HepG2 (cell line): ENCODE results near the gene GLB1L3. TPM values are rescaled to one million over a fixed set of nuclear protein-coding genes. Genes with fewer than 3 reads are reported as not detected.

ENCODE experiments used
- ATM ChIP-seq: fragments of 450-650 bp; IDR thresholded peaks from 2 replicates; pipeline ENCODE4 v1.7.1; 2017; ENCODE audit warnings: mild to moderate bottlenecking, borderline replicate concordance
- CREBL2 ChIP-seq: sonication (generic); formaldehyde crosslinking; IDR thresholded peaks from 2 replicates; pipeline ENCODE4 v1.8.1; 2023; ENCODE audit warnings: missing genetic modification reagents, mild to moderate bottlenecking, borderline replicate concordance
- CTCF ChIP-seq: sonication (generic); formaldehyde crosslinking; IDR thresholded peaks from 2 replicates; pipeline ENCODE4 v1.5.0; 2020; ENCODE audit warnings: mild to moderate bottlenecking, missing genetic modification reagents, moderate library complexity
- E2F1 ChIP-seq: sonication (generic); formaldehyde crosslinking; IDR thresholded peaks from 2 replicates; pipeline ENCODE4 v1.5.0; 2020; ENCODE audit warnings: missing genetic modification reagents
- HOXA5 ChIP-seq: sonication (generic); formaldehyde crosslinking; IDR thresholded peaks from 2 replicates; pipeline ENCODE4 v1.4.0; 2020; ENCODE audit warnings: missing genetic modification reagents
- KAT7 ChIP-seq: IDR thresholded peaks from 2 replicates; pipeline ENCODE4 v1.6.1; 2018; ENCODE audit warnings: borderline replicate concordance, missing compliant biosample characterization
- KDM5A ChIP-seq: fragments of 200-600 bp; sonication (generic); IDR thresholded peaks from 2 replicates; pipeline ENCODE4 v1.7.0; 2018; ENCODE audit warnings: antibody characterized with exemption, mild to moderate bottlenecking, low read length, borderline replicate concordance
- MED1 ChIP-seq: sonication (generic); formaldehyde crosslinking; IDR thresholded peaks from 2 replicates; pipeline ENCODE4 v1.4.0; 2020; ENCODE audit warnings: missing genetic modification reagents
- NCOR1 ChIP-seq: fragments of 200-600 bp; sonication (generic); IDR thresholded peaks from 2 replicates; pipeline ENCODE4 v1.7.0; 2017; ENCODE audit warnings: antibody characterized with exemption, low read length, borderline replicate concordance
- NKX3-1 ChIP-seq: sonication (generic); formaldehyde crosslinking; IDR thresholded peaks from 2 replicates; pipeline ENCODE4 v1.5.0; 2020; ENCODE audit warnings: missing genetic modification reagents
- PAWR ChIP-seq: sonication (generic); formaldehyde crosslinking; IDR thresholded peaks from 2 replicates; pipeline ENCODE4 v1.4.0; 2020; ENCODE audit warnings: missing genetic modification reagents, mild to moderate bottlenecking, borderline replicate concordance
- PCBP1 ChIP-seq: fragments of 200-400 bp; formaldehyde crosslinking; IDR thresholded peaks from 2 replicates; pipeline ENCODE4 v1.6.1; 2017; ENCODE audit warnings: mild to moderate bottlenecking, low read depth, low read length, borderline replicate concordance
- REL ChIP-seq: sonication (generic); formaldehyde crosslinking; conservative IDR thresholded peaks from 2 replicates; pipeline ENCODE4 v1.8.0; 2022; ENCODE audit warnings: mild to moderate bottlenecking, missing genetic modification reagents, moderate library complexity
- SRSF4 ChIP-seq: fragments of 200-400 bp; formaldehyde crosslinking; IDR thresholded peaks from one replicate; pipeline ENCODE4 v1.6.1; 2018; ENCODE audit warnings: mild to moderate bottlenecking, low read depth, low read length, moderate library complexity; ENCODE audit not compliant: poor library complexity, severe bottlenecking
- YY1 ChIP-seq: IDR thresholded peaks from 2 replicates; pipeline ENCODE4 v1.6.1; 2011; ENCODE audit warnings: low read length, low read depth, moderate library complexity, mild to moderate bottlenecking; ENCODE audit not compliant: insufficient read depth, insufficient replicate concordance
- ZBTB21 ChIP-seq: sonication (generic); formaldehyde crosslinking; IDR thresholded peaks from 2 replicates; pipeline ENCODE4 v1.4.0; 2020; ENCODE audit warnings: missing genetic modification reagents
- ZFP36L1 ChIP-seq: sonication (generic); formaldehyde crosslinking; IDR thresholded peaks from 2 replicates; pipeline ENCODE4 v1.8.0; 2022; ENCODE audit warnings: mild to moderate bottlenecking, missing genetic modification reagents, moderate library complexity
- ZKSCAN8 ChIP-seq: IDR thresholded peaks from 2 replicates; pipeline ENCODE4 v1.6.1; 2016; ENCODE audit warnings: borderline replicate concordance, missing genetic modification reagents, missing compliant biosample characterization
- ZNF121 ChIP-seq: sonication (generic); formaldehyde crosslinking; IDR thresholded peaks from 2 replicates; pipeline ENCODE4 v1.5.0; 2020; ENCODE audit warnings: mild to moderate bottlenecking, missing genetic modification reagents
- ZNF225 ChIP-seq: sonication (generic); formaldehyde crosslinking; IDR thresholded peaks from 2 replicates; pipeline ENCODE4 v1.4.0; 2020; ENCODE audit warnings: mild to moderate bottlenecking, missing genetic modification reagents
- ZNF431 ChIP-seq: sonication (generic); formaldehyde crosslinking; IDR thresholded peaks from 2 replicates; pipeline ENCODE4 v1.9.0; 2022; ENCODE audit warnings: missing genetic modification reagents, low read depth, mild to moderate bottlenecking, borderline replicate concordance
- ZNF574 ChIP-seq: sonication (generic); formaldehyde crosslinking; IDR thresholded peaks from 2 replicates; pipeline ENCODE4 v1.4.0; 2020; ENCODE audit warnings: missing genetic modification reagents
- ZNF652 ChIP-seq: IDR thresholded peaks from 2 replicates; pipeline ENCODE4 v1.6.1; 2016; ENCODE audit warnings: low read depth, borderline replicate concordance
- ZNF780A ChIP-seq: sonication (generic); formaldehyde crosslinking; IDR thresholded peaks from 2 replicates; pipeline ENCODE4 v1.8.0; 2022; ENCODE audit warnings: mild to moderate bottlenecking, missing genetic modification reagents, moderate library complexity
- ZNF792 ChIP-seq: IDR thresholded peaks from 2 replicates; pipeline ENCODE4 v1.6.1; 2016
- polyA plus RNA-seq, 8 experiments: library from polyadenylated mRNA; depleted of rRNA in 3 of 8; stranded (reverse) in 7 of 8; unstranded in 1 of 8; fragments of >200 nt; fragmentation: Illumina TruSeq in 4 of 8; extraction: Trizol in 4 of 8; gene quantifications; 2 replicates each; pipeline versions ENCODE4 v1.2.1 to v1.2.3, GENCODE V29; 2011 to 2016; ENCODE audit warnings: low read depth in 4 of 8, missing spikeins in 1 of 8, mixed read lengths in 1 of 8; ENCODE audit not compliant: insufficient read depth in 1 of 8
- total RNA-seq, 5 experiments: library from RNA; depleted of rRNA; stranded (reverse); fragments of >200 nt; fragmentation: Illumina TruSeq; extraction: Trizol; gene quantifications; 2 replicates each; pipeline ENCODE4 v1.2.3, GENCODE V29; 2016; ENCODE audit warnings: low read depth in 1 of 5

GLB1L3 gene
- total and polyA plus RNA-seq, 2 of the 13 experiments (the other 11 are each of a cell fraction or from before 2014, with no cell fraction given) = not detected

GRCh38 chr11:134253188-134253993, 22.8 kb upstream of the GLB1L3 start, which contains the start of the genes ACAD8 and THYN1 (continued):
- no peak for TF ChIP-seq SRSF4
- peak; percentile 87 for TF ChIP-seq ZNF574 (CRISPR knock-in tag)
- no peak for TF ChIP-seq NKX3-1 (CRISPR knock-in tag)
- no peak for TF ChIP-seq NCOR1
- no peak for TF ChIP-seq ZNF652
- 0 out of 2 replicates have a peak, but pooled peaks have one; percentile 36 for TF ChIP-seq PCBP1
- TF ChIP-seq E2F1 (CRISPR knock-in tag) = peak; percentile 94
- no peak for TF ChIP-seq ZFP36L1 (CRISPR knock-in tag)
- TF ChIP-seq HOXA5 = peak; percentile 37; the same call in 1 of the 2 replicates
- no peak for TF ChIP-seq ATM
- no peak for TF ChIP-seq ZBTB21 (CRISPR knock-in tag)
- peak; percentile 35; the same call in 1 of the 2 replicates for TF ChIP-seq CREBL2
- TF ChIP-seq ZNF121 (CRISPR knock-in tag) = no peak
- TF ChIP-seq CTCF (CRISPR knock-in tag) = peak; percentile 38; the same call in 1 of the 2 replicates
- no peak for TF ChIP-seq PAWR (CRISPR knock-in tag)
- no peak; the same call in 1 of the 2 replicates for TF ChIP-seq MED1
- peak; percentile 80 for TF ChIP-seq KAT7
- peak; percentile 57; the same call in 1 of the 2 replicates for TF ChIP-seq KDM5A
- no peak for TF ChIP-seq ZNF225
- TF ChIP-seq ZNF792 (CRISPR knock-in tag) = peak; percentile 58; the same call in 1 of the 2 replicates
- TF ChIP-seq ZKSCAN8 (CRISPR knock-in tag) = 0 out of 2 replicates have a peak, but pooled peaks have one; percentile 15
- TF ChIP-seq YY1 = peak; percentile 35
- no peak for TF ChIP-seq ZNF431 (CRISPR knock-in tag)
- TF ChIP-seq ZNF780A = no peak
- no peak for TF ChIP-seq REL (CRISPR knock-in tag)
